Posterior vena cava (tissue), 2 donors: ENCODE results near the gene CARNS1. TPM values are rescaled to one million over a fixed set of nuclear protein-coding genes. Genes with fewer than 3 reads are reported as not detected.
"Not testable (repeated sequence)": the region's sequence is repeated elsewhere in the genome, so short reads cannot be mapped to it uniquely, and the experiment has no call there.

Experiments
- DNase-seq: peaks from one replicate; pipeline ENCODE4 v3.0.0-alpha.2; 2020; ENCODE audit warnings: low spot score
- intact Hi-C, 2 donors: fragments of 100-400 bp; cut with DNase I; formaldehyde crosslinking; loops; one replicate each; pipeline versions ENCODE4 v1.14.1 to v1.14.2; 2022 to 2023
- total RNA-seq, 2 donors: library from RNA; stranded (reverse); fragmentation: NEBNext Ultra II Directional; extraction: Animal tissue kit (Norgen Biotek cat#: 25700); gene quantifications; one replicate each; pipeline ENCODE4 v1.2.1, GENCODE V29; 2021
- donor health status: DM: yes; HTN: yes; CAD: no.
- donor health status: DM: yes; HTN: yes; CAD: no.

Gene CARNS1
- total RNA-seq, 2 donors from 2014 or later = 1.4 to 1.6 TPM

- intact Hi-C loops = no loop called here
These were observed 3.2 kb downstream of the CARNS1 start for GRCh38 chr11:67418476-67419281.

DNA sequence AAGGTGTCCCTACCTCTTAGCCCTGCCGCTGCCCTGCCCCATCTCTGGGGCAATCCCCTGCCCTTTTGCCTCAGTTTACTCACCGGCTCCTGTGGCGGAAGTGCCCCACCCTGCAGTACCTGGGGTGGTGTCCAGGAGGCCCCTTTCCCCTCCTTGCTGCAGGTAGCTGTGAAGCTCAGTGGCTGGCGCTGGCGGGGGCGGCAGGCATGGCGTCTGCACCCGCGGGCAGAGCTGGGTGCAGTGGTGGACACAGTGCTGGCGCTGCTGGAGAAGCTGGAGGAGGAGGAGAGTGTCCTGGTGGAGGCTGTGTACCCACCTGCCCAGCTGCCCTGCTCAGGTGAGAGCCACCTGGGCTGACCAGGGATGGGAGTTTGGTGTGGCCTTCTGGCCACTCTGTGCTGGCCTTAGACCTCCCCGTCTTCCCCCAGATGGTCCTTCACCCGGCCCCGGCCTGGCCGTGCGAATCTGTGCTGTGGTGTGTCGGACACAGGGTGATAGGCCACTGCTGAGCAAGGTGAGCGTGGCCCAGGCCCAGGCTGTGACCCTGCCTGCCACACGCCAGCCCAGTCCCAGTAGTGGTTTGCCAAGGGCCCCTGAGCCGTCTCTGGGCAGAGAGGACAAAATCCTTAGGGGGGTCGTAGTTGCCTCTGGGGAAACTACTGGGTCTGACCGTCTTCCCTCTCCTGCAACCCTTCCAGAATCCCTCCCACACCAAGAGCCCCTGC lies 4.0 kb downstream of the CARNS1 start:
- DNase-seq = no peak

More at GRCh38 chr11:67418476-67419281, 3.2 kb downstream of the CARNS1 start:
- DNase-seq = no peak

GRCh38 chr11:67420147-67420645 lies 4.7 kb downstream of the CARNS1 start:
- intact Hi-C loops = no loop called here
- no peak for DNase-seq

More for the DNA sequence above, 4.0 kb downstream of the CARNS1 start:
- intact Hi-C loops = no loop called here

DNA sequence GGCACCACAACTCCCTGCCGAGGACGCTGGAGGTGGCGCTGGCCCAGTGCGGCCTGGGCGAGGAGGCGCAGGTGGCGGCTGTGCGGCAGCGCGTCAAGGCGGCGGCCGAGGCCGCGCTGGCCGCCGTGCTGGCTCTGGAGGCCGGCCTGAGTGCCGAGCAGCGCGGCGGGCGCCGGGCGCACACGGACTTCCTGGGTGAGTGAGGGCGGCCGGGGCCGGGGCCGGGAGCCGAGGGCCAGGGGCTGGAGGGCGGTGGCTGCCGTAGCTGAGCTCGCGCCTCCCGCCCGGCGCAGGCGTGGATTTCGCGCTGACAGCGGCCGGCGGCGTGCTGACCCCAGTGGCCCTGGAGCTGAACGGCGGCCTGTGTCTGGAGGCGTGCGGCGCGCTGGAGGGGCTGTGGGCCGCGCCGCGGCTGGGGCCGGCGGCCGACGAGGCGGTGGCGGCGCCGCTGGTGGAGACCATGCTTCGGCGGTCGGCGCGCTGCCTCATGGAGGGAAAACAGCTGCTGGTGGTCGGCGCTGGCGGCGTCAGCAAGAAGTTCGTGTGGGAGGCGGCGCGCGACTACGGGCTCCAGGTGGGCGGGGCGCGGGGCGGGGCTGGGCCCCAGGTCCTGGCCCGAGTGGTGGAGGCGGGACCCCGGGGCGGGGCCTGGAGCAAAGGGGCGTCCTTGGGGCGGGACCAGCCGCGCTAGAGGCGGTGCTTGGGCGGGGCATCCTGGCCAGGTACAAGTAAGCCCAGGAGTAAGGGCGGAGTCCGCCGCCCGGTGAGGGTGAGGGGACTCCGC lies 5.4 kb downstream of the CARNS1 start:
- intact Hi-C loops = no loop called here
- peak; percentile 98 for DNase-seq

GRCh38 chr11:67421430-67422031 lies 6.1 kb downstream of the CARNS1 start:
- intact Hi-C loops = no loop called here
- no peak for DNase-seq

DNA sequence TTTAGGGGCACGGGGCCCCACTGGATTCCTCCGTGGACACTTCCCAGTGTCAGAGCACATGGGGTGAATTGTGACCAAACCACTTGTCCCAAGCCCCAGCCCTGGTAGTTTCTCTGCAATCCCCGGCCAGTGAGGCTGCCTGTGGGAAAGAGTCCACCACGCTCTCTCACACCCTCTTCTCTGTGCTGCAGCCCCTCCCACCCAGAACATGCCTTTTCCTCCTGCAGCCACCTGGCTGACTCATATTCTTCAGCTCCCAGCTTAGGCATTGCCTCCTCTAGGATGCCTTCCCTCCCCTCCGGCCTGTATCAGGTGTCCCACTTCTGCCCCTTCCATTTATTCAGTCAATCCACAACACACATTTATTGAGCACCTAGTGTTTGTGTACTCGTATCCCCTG lies 7.4 kb downstream of the CARNS1 start:
- intact Hi-C loops = no loop called here
- no peak for DNase-seq

- DNase-seq = no peak
- intact Hi-C loops = no loop called here
These were observed 8.0 kb downstream of the CARNS1 start for GRCh38 chr11:67423466-67423865.

- intact Hi-C loops = no loop called here
- no peak for DNase-seq
These were observed 8.6 kb downstream of the CARNS1 start for GRCh38 chr11:67423891-67424613.

GRCh38 chr11:67427364-67427859 lies 11.9 kb downstream of the CARNS1 start:
- DNase-seq, intact Hi-C loops: not testable (repeated sequence)

DNA sequence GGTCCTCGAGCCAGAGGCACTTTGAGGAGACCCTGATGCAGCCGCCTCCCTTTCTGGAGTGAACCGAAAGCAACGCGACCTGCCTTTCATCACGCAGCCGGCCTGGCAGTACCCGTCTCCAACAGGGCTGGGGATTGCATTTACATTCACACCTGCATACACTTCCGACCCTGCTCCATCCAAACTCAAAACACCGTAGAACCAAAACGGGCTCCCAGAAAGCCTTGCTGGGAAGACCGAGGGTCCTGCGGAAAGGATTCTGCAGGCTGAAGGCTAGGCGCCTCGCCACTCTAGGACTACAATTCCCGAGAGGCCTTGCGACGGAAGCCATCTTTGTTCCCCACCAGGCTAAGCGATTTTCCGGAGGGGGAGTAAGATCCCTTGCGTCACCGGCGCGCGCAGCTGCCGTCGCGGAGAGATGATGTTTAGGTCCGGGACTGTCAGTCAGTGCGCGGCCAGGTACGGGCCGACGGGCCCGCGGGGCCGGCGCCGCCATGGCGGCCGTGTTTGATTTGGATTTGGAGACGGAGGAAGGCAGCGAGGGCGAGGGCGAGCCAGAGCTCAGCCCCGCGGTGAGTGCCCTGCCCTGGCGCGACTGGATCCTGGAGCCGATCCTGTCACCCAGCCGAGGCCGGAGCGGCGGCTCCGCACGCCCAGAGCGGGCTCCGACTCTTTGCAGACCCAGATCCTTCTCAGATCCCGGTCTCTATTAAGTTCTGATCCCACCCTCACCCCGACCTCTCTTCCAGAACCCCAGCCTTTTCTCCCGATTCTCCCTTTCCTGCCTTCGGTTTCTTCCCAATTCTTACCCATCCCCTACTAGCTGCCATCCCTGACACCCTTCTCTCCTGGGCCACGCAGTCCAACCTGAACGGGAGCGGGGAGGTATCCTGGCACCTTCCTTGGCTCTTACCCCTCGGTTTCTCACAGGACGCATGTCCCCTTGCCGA lies 12.8 kb downstream of the CARNS1 start, which contains the start of gene RPS6KB2:
RPS6KB2 (plus strand) TSS at position 443 of the 950 bp plus-strand sequence; CDS start at position 495, 52 bp downstream.
- intact Hi-C loops = no loop called here
- DNase-seq = peak; percentile 100

GRCh38 chr11:67429038-67429668 lies 13.7 kb downstream of the CARNS1 start:
- intact Hi-C loops = no loop called here
- DNase-seq = no peak

DNA sequence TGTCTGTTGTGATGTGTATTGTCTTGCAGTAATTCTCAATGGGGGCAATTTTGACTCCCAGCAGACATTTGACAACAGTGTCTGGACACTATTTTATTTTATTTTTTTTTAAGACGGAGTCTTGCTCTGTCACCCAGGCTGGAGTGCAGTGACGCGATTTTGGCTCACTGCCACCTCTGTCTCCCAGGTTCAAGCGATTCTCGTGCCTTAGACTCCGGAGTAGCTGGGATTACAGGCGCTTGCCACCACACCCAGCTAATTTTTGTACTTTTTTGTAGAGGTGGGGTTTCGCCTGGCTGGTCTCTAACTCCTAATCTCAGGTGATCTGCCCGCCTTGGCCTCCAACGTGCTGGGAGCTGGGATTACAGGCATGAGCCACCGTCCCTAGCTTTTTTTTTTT lies 14.2 kb downstream of the CARNS1 start:
- no peak for DNase-seq

GRCh38 chr11:67431346-67432249 lies 16.1 kb downstream of the CARNS1 start:
- DNase-seq = no peak
- intact Hi-C loops = no loop called here

More for the DNA sequence above, 14.2 kb downstream of the CARNS1 start:
- intact Hi-C loops = no loop called here

- no peak for DNase-seq
- intact Hi-C loops = no loop called here
These were observed 17.3 kb downstream of the CARNS1 start for GRCh38 chr11:67432655-67433349.
